Mucosa of descending colon (tissue), 3 donors: ENCODE data around the gene EXOC6B. TPM values are rescaled to one million over a fixed set of nuclear protein-coding genes. Genes with fewer than 3 reads are reported as not detected.

Source experiments
- ATAC-seq: fragments of 200-7000 bp; cut with Tn5 transposase; one replicate; pipeline ENCODE4 v1.9.1; 2020; ENCODE audit warnings: mild to moderate bottlenecking, moderate library complexity
- DNase-seq, 3 donors: peaks; one replicate each; pipeline ENCODE4 v3.0.0-alpha.2; 2020
- H3K36me3 ChIP-seq: fragments of 200-600 bp; one replicate; pipeline ENCODE4 v1.8.0; 2021; ENCODE audit warnings: low read depth, mild to moderate bottlenecking
- H3K4me1 ChIP-seq: fragments of 200-600 bp; one replicate; pipeline ENCODE4 v1.8.0; 2021; ENCODE audit warnings: low read depth, mild to moderate bottlenecking
- H3K4me3 ChIP-seq: fragments of 200-600 bp; one replicate; pipeline ENCODE4 v1.8.0; 2021; ENCODE audit warnings: mild to moderate bottlenecking
- H3K9me3 ChIP-seq: fragments of 200-600 bp; one replicate; pipeline ENCODE4 v1.8.0; 2021; ENCODE audit warnings: mild to moderate bottlenecking
- CTCF ChIP-seq: fragments of 200-600 bp; IDR thresholded peaks from one replicate; pipeline ENCODE4 v1.8.0; 2022; ENCODE audit warnings: antibody characterized with exemption, mild to moderate bottlenecking
- intact Hi-C, 2 donors: fragments of 100-400 bp; cut with DNase I in 1 of 2; cut with micrococcal nuclease in 1 of 2; formaldehyde crosslinking; loops; one replicate each; pipeline versions ENCODE4 v1.11.0 to v1.11.1; 2022; cut with DNase I, micrococcal nuclease
- total RNA-seq, 3 donors: library from RNA; stranded (reverse); fragmentation: NEBNext Ultra II Directional in 2 of 3; extraction: Animal tissue kit (Norgen Biotek cat#: 25700) in 2 of 3; gene quantifications; one replicate each; pipeline versions ENCODE4 v1.2.1 to v1.2.4, GENCODE V29; 2021 to 2023
- donor health status: DM: no; HTN: no; CAD: no; lungs with moderate emphysema.
- donor health status: DM: no; HTN: no; CAD: no.
- donor health status: DM: no; HTN: yes; CAD: no.

Gene EXOC6B
- total RNA-seq, 3 donors from 2014 or later, result 19.4 to 52.4 (median 28.8) TPM

GRCh38 chr2:72147303-72147971 lies 678.4 kb downstream of the EXOC6B start, which contains the start of gene CYP26B1:
TSS of gene CYP26B1 (minus strand) at chr2:72147862. CDS start at chr2:72147834, 28 bp downstream.
- H3K36me3 ChIP-seq, result no peaks in the 10 kb centered on the region
- no peak for TF ChIP-seq CTCF
- DNase-seq (peak in 1 of 3 donors; percentile 42), ATAC-seq (no peak)
- no peaks in the 10 kb centered on the region for H3K9me3 ChIP-seq
- H3K4me1 ChIP-seq, result peaks cover 67% of the 10 kb centered on the region
- H3K4me3 ChIP-seq, result no peak within 1 kb of the TSS
- intact Hi-C loops, result no loop called here

DNA sequence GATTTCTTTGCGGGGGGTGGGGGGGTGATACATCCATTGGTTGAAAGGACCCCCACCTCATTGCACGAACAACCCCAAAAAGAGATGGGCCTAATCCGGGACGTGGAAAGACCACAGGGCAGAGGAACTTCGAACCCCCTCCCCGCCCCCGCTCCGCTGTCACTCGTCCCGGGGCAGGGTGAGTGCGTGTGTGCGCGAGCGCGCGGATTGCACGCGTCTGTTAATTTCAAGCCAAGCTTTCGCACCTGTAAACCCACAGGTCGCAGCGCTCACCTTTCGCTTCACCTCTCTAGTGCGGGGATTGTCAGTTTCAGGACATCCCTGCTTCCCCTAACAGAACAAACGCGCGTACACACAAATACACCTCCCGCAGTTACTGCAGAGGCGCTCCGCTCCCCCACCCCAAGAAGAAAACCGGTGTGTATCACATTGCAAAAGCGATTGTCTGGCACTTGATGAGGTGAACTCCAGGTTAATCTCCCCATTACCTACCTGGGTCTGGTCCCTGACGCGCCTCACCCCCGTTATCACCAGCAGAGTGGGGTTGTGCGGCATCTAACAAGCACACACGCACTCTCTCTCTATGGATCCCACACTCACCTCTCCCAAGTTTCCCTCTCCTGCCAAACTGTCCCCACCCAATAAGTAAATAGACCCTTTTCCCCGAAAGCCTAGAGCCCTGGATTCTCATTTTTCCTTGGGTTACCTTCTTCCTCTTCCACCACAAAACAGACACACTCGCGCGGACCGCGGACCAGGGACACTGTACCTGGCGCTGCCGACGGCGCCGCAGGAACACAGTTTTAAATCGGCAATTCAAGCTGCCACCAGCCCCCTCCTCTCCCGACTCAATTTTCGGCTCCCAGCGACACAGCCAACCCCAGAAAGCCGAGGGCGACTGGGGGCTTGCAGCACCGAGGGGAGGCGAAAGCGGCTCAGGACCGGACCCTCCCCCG lies 679.2 kb downstream of the EXOC6B start:
- intact Hi-C loops, result no loop called here
- H3K36me3 ChIP-seq, result no peaks in the 10 kb centered on the region
- TF ChIP-seq CTCF, result no peak
- H3K4me3 ChIP-seq, result no peak overlapping the region
- ATAC-seq (no peak), DNase-seq (peak in 1 of 3 donors; percentile 49)
- H3K9me3 ChIP-seq, result no peaks in the 10 kb centered on the region
- peaks cover 67% of the 10 kb centered on the region for H3K4me1 ChIP-seq

DNA sequence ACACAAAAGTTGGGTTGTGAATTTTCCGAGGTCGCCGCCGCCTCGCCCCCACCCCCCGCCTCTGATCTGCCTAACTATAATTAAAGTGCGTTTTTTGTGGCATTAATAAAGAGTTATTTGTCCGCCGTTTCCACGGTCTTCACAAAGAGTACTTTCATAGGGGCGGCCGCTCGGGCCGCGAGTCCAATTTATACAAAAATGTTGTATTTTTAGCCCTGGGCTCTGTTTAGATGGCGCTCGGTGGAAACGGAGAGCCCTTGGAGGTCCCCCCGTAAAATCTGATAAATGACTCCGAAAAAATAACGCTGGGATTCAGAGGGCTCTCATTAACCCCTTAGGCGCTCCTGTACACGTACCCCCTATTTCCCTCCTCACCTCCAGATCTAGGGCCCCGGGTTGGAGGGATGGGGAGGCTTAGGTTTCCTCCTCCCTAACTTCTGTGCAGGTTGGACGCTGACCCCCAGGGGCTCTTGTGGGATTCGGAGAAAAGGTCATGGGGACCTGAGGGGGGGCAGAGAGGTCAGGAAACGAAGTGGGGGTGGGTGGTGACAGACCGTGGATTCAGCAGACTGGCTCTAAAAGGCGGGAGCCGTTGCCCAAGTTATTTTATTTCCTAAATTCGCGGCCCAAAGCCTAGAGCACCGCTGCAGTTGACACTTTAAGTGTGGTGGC lies 680.0 kb downstream of the EXOC6B start:
- peaks cover 67% of the 10 kb centered on the region for H3K4me1 ChIP-seq
- intact Hi-C loops, result no loop called here

GRCh38 chr2:72145289-72145657 lies 680.6 kb downstream of the EXOC6B start:
- DNase-seq (peak in 2 of 3 donors; percentile 25 to 54), ATAC-seq (no peak)
- intact Hi-C loops, result no loop called here

More for the DNA sequence above, 680.0 kb downstream of the EXOC6B start:
- no peak overlapping the region for H3K4me3 ChIP-seq
- TF ChIP-seq CTCF, result no peak
- peak in 1 of 3 donors; percentile 18 for DNase-seq
- no peaks in the 10 kb centered on the region for H3K36me3 ChIP-seq
- no peak for ATAC-seq
- H3K9me3 ChIP-seq, result no peaks in the 10 kb centered on the region

More at GRCh38 chr2:72145289-72145657, 680.6 kb downstream of the EXOC6B start:
- no peaks in the 10 kb centered on the region for H3K36me3 ChIP-seq
- H3K4me3 ChIP-seq, result no peak overlapping the region
- peaks cover 65% of the 10 kb centered on the region for H3K4me1 ChIP-seq
- TF ChIP-seq CTCF, result no peak
- H3K9me3 ChIP-seq, result no peaks in the 10 kb centered on the region
